ENCODE measurements around the gene SUMO4.

Gene SUMO4

GRCh38 chr6:149410557-149410956, 10.5 kb downstream of the SUMO4 start:
- ChIA-PET CTCF (interaction anchor here (0.5 kb wide), 1 partner anchor 21 kb away, joined by 3 read pairs; no protein-coding TSS in a partner anchor), POLR2A (no interaction called here)
- no peak for TF ChIP-seq TARDBP (IDR thresholded peaks at IDR 0.05)
- TF ChIP-seq SUZ12 (IDR thresholded peaks at IDR 0.05): no peak
- DNase-seq (ENCODE audit: extremely low spot score): no peak

DNA sequence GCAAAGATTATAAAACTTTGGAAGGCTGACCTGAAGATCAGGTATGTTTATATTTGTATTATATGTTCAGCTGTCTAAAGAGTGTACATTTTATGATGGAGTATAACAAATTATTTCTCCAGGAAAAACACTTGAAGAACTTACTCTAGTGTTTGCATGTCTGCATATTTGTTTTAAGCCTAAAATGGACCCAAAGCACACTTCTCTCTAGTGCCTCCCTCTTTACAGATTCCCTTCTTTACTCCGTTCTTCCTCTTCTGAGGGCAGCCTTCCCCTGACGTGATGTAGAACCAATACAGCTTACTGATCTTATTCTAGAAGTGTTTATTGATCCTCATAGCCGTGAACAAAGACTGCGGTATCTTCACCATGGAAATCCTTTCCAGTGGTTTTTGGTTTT, 13.9 kb downstream of the SUMO4 start:
- DNase-seq (ENCODE audit: extremely low spot score): no peak
- ChIA-PET POLR2A (no interaction called here), CTCF (no interaction called here)
- TF ChIP-seq ELF4 (IDR thresholded peaks at IDR 0.05) (no peak), LEF1 (IDR thresholded peaks at IDR 0.05; ENCODE audit: borderline replicate concordance) (no peak), FOXM1 (IDR thresholded peaks at IDR 0.05; ENCODE audit: borderline replicate concordance) (no peak), CTBP1 (IDR thresholded peaks at IDR 0.05; ENCODE audit: borderline replicate concordance) (no peak), SUZ12 (IDR thresholded peaks at IDR 0.05) (no peak), ARNT (IDR thresholded peaks at IDR 0.05) (no peak), BHLHE40 (IDR thresholded peaks at IDR 0.05; ENCODE audit: borderline replicate concordance) (no peak), HDGF (IDR thresholded peaks at IDR 0.05; ENCODE audit: borderline replicate concordance) (no peak), NFRKB (IDR thresholded peaks at IDR 0.05) (no peak), L3MBTL2 (conservative IDR thresholded peaks at IDR 0.05) (no peak), ZNF384 (IDR thresholded peaks at IDR 0.05) (no peak)

DNA sequence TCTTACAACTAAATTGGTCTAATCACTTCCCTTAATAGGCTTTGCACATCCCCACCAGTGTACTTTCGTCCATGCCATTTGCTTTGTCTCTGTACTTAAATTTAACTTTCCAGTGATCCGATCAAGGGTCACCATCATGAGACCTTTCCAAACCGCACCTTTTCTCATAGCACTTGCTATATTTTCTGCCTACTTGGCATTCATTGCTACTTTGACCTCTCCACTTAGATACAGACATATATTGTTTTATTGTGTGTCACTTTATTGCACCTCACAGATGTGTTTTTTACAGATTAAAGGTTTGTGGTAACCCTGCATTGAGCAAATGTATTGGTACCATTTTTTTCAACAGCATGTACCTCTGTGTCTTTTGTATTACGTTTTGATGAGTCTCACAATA, 14.8 kb downstream of the SUMO4 start:
- no peak for DNase-seq (ENCODE audit: extremely low spot score)
- TF ChIP-seq TARDBP (IDR thresholded peaks at IDR 0.05) (no peak), LEF1 (IDR thresholded peaks at IDR 0.05; ENCODE audit: borderline replicate concordance) (no peak), SUZ12 (IDR thresholded peaks at IDR 0.05) (no peak), ELF4 (IDR thresholded peaks at IDR 0.05) (no peak), CTBP1 (IDR thresholded peaks at IDR 0.05; ENCODE audit: borderline replicate concordance) (no peak), BHLHE40 (IDR thresholded peaks at IDR 0.05; ENCODE audit: borderline replicate concordance) (no peak), FOXM1 (IDR thresholded peaks at IDR 0.05; ENCODE audit: borderline replicate concordance) (no peak), ARNT (IDR thresholded peaks at IDR 0.05) (no peak), HDGF (IDR thresholded peaks at IDR 0.05; ENCODE audit: borderline replicate concordance) (no peak)
- TF ChIP-seq, protein P1, sequence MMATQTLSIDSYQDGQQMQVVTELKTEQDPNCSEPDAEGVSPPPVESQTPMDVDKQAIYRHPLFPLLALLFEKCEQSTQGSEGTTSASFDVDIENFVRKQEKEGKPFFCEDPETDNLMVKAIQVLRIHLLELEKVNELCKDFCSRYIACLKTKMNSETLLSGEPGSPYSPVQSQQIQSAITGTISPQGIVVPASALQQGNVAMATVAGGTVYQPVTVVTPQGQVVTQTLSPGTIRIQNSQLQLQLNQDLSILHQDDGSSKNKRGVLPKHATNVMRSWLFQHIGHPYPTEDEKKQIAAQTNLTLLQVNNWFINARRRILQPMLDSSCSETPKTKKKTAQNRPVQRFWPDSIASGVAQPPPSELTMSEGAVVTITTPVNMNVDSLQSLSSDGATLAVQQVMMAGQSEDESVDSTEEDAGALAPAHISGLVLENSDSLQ (IDR thresholded peaks at IDR 0.05): no peak
- CTCF ChIA-PET: no interaction called here
- POLR2A ChIA-PET: no interaction called here

DNA sequence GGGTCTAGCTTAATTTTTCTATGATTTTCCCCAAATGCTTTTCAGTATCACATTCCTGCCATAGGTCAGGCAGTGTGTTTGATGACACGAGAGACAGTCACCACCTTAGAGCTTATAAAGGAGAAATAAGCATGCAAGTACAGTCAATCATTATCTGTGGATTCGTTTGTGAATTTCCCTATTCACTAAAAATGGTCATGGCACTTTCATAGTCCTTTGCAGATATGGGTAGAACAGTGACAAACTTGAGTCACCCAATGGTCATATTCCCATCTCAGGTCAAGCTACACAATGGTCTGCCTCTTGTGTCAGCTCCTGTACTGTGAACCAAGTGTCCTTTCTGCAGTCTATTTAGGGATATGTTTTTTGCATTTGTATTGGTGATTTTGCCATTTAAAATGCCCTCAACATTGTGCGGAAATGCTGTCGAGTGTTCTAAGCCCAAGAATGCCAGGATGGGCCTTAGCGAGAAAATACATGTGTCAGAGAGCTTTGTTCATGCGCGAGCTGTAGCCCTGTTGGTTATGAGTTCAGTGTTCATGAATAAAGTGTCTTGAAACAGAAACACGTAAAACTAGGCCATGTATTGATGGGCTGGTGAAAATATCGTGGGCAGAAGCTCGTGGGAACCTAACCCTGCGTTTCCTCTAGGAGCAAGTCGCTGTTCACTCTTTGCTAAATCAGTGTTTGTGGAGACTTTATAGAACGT, 19.8 kb downstream of the SUMO4 start:
- no peak for DNase-seq (ENCODE audit: extremely low spot score)
- TF ChIP-seq SUZ12 (IDR thresholded peaks at IDR 0.05) (no peak), FOXM1 (IDR thresholded peaks at IDR 0.05; ENCODE audit: borderline replicate concordance) (no peak), NFRKB (IDR thresholded peaks at IDR 0.05) (no peak), L3MBTL2 (conservative IDR thresholded peaks at IDR 0.05) (no peak), TARDBP (IDR thresholded peaks at IDR 0.05) (no peak), BHLHE40 (IDR thresholded peaks at IDR 0.05; ENCODE audit: borderline replicate concordance) (no peak), ZNF384 (IDR thresholded peaks at IDR 0.05) (no peak), FOXK2 (IDR thresholded peaks at IDR 0.05) (no peak), ELF4 (IDR thresholded peaks at IDR 0.05) (no peak), ARNT (IDR thresholded peaks at IDR 0.05) (no peak), LEF1 (IDR thresholded peaks at IDR 0.05; ENCODE audit: borderline replicate concordance) (no peak), FOXA1 (IDR thresholded peaks at IDR 0.05) (no peak), SP1 (IDR thresholded peaks at IDR 0.05) (no peak), CTBP1 (IDR thresholded peaks at IDR 0.05; ENCODE audit: borderline replicate concordance) (no peak), HDGF (IDR thresholded peaks at IDR 0.05; ENCODE audit: borderline replicate concordance) (no peak)
- TF ChIP-seq, protein P1 (IDR thresholded peaks at IDR 0.05): no peak
- ChIA-PET CTCF (interaction anchor here (0.9 kb wide), 1 partner anchor 842 kb away, joined by 3 read pairs; no protein-coding TSS in a partner anchor), POLR2A (no interaction called here)

DNA sequence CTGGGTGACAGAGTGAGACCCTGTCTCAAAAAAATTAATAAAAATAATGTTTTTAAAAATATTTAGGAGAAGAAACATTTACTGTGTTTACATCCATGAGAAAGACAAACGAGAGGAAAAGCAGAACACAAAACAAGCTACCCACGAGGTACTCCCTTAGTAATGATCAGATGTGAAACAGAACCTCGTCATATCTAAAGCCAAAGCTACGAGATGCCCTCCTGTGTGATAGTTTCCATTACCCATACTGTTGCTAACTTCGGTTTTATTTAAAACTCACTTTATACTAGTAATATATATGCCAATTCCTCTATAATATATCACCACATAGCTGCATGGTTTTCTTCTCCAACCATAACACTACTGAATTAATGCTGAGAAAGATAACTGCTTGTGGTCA, 21.1 kb downstream of the SUMO4 start:
- CTCF ChIA-PET: interaction anchor here (1.1 kb wide), 1 partner anchor 11 kb away, joined by 5 read pairs; no protein-coding TSS in a partner anchor
- TF ChIP-seq, protein P1 (IDR thresholded peaks at IDR 0.05): no peak
- TF ChIP-seq FOXM1 (IDR thresholded peaks at IDR 0.05; ENCODE audit: borderline replicate concordance) (no peak), FOXA1 (IDR thresholded peaks at IDR 0.05) (no peak)

GRCh38 chr6:149422581-149422980, 22.5 kb downstream of the SUMO4 start:
- TF ChIP-seq ELF4 (IDR thresholded peaks at IDR 0.05) (no peak), FOXM1 (IDR thresholded peaks at IDR 0.05; ENCODE audit: borderline replicate concordance) (no peak), CTBP1 (IDR thresholded peaks at IDR 0.05; ENCODE audit: borderline replicate concordance) (no peak), ARNT (IDR thresholded peaks at IDR 0.05) (no peak), L3MBTL2 (conservative IDR thresholded peaks at IDR 0.05) (no peak), TARDBP (IDR thresholded peaks at IDR 0.05) (no peak), SUZ12 (IDR thresholded peaks at IDR 0.05) (no peak), FOXK2 (IDR thresholded peaks at IDR 0.05) (no peak), BHLHE40 (IDR thresholded peaks at IDR 0.05; ENCODE audit: borderline replicate concordance) (no peak), SP1 (IDR thresholded peaks at IDR 0.05) (no peak)
- ChIA-PET POLR2A (no interaction called here), CTCF (interaction anchor here (1.3 kb wide), 1 partner anchor 9 kb away, joined by 5 read pairs; no protein-coding TSS in a partner anchor)
- no peak for DNase-seq (ENCODE audit: extremely low spot score)

More for the DNA sequence above, 21.1 kb downstream of the SUMO4 start:
- POLR2A ChIA-PET: no interaction called here
- no peak for DNase-seq (ENCODE audit: extremely low spot score)

Measured in HEK293T (cell line).